ENCODE data around the gene TMTC4. TPM values are rescaled to one million over a fixed set of nuclear protein-coding genes. Genes with fewer than 3 reads are reported as not detected.

Gene TMTC4
- total RNA-seq, 6 experiments from 2014 or later, result 4.9 to 9.0 (median 8.0) TPM

DNA sequence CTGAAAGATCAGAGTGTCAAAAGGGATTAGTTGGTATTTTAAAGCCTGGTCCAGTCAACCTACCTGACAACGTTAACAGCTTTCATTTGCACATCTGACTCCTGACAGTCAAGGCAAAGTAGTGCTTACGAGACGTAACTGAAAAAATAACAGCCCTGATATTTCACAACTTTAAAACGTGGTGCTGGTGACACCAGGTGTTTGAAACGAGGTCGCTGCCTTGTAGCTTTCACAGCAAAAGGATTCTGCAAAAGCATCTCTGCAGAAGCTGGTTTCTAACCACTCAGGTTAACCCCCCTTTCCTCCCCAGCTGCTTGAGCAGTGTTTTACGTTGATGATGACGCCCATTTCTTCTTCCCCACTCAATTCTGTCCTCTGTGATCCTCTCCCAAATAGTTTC is 109.3 kb downstream of the TMTC4 start:
- no peaks in the 10 kb centered on the region for H3K36me3 Mint-ChIP-seq (ENCODE audit: low read depth)
- no peaks in the 10 kb centered on the region for H3K4me1 Mint-ChIP-seq (ENCODE audit: low read depth)
- TF ChIP-seq, protein P1, sequence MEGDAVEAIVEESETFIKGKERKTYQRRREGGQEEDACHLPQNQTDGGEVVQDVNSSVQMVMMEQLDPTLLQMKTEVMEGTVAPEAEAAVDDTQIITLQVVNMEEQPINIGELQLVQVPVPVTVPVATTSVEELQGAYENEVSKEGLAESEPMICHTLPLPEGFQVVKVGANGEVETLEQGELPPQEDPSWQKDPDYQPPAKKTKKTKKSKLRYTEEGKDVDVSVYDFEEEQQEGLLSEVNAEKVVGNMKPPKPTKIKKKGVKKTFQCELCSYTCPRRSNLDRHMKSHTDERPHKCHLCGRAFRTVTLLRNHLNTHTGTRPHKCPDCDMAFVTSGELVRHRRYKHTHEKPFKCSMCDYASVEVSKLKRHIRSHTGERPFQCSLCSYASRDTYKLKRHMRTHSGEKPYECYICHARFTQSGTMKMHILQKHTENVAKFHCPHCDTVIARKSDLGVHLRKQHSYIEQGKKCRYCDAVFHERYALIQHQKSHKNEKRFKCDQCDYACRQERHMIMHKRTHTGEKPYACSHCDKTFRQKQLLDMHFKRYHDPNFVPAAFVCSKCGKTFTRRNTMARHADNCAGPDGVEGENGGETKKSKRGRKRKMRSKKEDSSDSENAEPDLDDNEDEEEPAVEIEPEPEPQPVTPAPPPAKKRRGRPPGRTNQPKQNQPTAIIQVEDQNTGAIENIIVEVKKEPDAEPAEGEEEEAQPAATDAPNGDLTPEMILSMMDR (IDR thresholded peaks at IDR 0.05), result no peak
- H3K27ac Mint-ChIP-seq, result no peak overlapping the region
- H3K9me3 Mint-ChIP-seq, result no peaks in the 10 kb centered on the region
- H3K4me3 Mint-ChIP-seq, result no peak overlapping the region
- peaks cover 28% of the 10 kb centered on the region for H3K27me3 Mint-ChIP-seq (ENCODE audit: insufficient read depth)
- no peak for DNase-seq

- H3K27me3 Mint-ChIP-seq (ENCODE audit: insufficient read depth), result peaks cover 26% of the 10 kb centered on the region
- no peaks in the 10 kb centered on the region for H3K4me1 Mint-ChIP-seq (ENCODE audit: low read depth)
- TF ChIP-seq, protein P1 (IDR thresholded peaks at IDR 0.05), result no peak
- no peak overlapping the region for H3K4me3 Mint-ChIP-seq
- H3K36me3 Mint-ChIP-seq (ENCODE audit: low read depth), result no peaks in the 10 kb centered on the region
- H3K27ac Mint-ChIP-seq, result no peak overlapping the region
- H3K9me3 Mint-ChIP-seq, result no peaks in the 10 kb centered on the region
- DNase-seq, result no peak
These were observed 110.0 kb downstream of the TMTC4 start for GRCh38 chr13:100564444-100565223.

DNA sequence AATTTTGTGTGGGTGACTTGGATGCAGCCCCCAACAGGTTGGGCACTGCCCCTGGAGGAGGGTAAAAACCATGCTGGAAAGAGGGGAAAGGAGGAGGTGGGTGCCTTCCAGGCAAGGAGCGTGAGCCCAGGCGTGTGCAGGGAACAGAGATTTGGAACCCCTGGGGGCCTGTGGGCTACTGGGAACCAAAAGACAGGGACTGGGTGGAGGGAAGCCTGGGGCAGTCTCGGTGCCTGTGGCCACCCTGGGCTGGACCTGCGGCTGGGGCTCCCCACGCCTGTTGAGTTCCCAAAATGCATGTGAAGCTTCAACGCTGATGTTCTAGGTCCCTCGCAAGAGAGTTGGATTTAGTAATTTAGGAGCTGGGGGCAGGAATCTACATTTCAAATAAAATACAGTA is 110.8 kb downstream of the TMTC4 start:
- H3K27me3 Mint-ChIP-seq (ENCODE audit: insufficient read depth), result peaks cover 29% of the 10 kb centered on the region
- no peak overlapping the region for H3K27ac Mint-ChIP-seq
- no peaks in the 10 kb centered on the region for H3K4me1 Mint-ChIP-seq (ENCODE audit: low read depth)
- TF ChIP-seq, protein P1 (IDR thresholded peaks at IDR 0.05), result no peak
- no peaks in the 10 kb centered on the region for H3K36me3 Mint-ChIP-seq (ENCODE audit: low read depth)
- DNase-seq, result no peak
- H3K4me3 Mint-ChIP-seq, result no peak overlapping the region
- no peaks in the 10 kb centered on the region for H3K9me3 Mint-ChIP-seq

- Mint-ChIP-seq H3K9me3 (no peaks in the 10 kb centered on the region), H3K27ac (no peak overlapping the region), H3K27me3 (ENCODE audit: insufficient read depth) (peaks cover 33% of the 10 kb centered on the region), H3K4me1 (ENCODE audit: low read depth) (no peaks in the 10 kb centered on the region), H3K36me3 (ENCODE audit: low read depth) (no peaks in the 10 kb centered on the region), H3K4me3 (no peak overlapping the region)
- DNase-seq, result no peak
- TF ChIP-seq, protein P1 (IDR thresholded peaks at IDR 0.05), result no peak
These were observed 112.9 kb downstream of the TMTC4 start for GRCh38 chr13:100561599-100562204.

- TF ChIP-seq, protein P1 (IDR thresholded peaks at IDR 0.05), result no peak
- no peak overlapping the region for H3K4me3 Mint-ChIP-seq
- H3K9me3 Mint-ChIP-seq, result no peaks in the 10 kb centered on the region
- H3K36me3 Mint-ChIP-seq (ENCODE audit: low read depth), result no peaks in the 10 kb centered on the region
- peaks cover 33% of the 10 kb centered on the region for H3K27me3 Mint-ChIP-seq (ENCODE audit: insufficient read depth)
- no peak for DNase-seq
- H3K27ac Mint-ChIP-seq, result no peak overlapping the region
- H3K4me1 Mint-ChIP-seq (ENCODE audit: low read depth), result no peaks in the 10 kb centered on the region
These were observed 113.5 kb downstream of the TMTC4 start for GRCh38 chr13:100561158-100561499.

Measured in HFFc6 (cell line).